ENCODE measurements around the gene EPS8.
"Not testable (repeated sequence)": the region's sequence is repeated elsewhere in the genome, so short reads cannot be mapped to it uniquely, and the experiment has no call there.

EPS8 gene

DNA sequence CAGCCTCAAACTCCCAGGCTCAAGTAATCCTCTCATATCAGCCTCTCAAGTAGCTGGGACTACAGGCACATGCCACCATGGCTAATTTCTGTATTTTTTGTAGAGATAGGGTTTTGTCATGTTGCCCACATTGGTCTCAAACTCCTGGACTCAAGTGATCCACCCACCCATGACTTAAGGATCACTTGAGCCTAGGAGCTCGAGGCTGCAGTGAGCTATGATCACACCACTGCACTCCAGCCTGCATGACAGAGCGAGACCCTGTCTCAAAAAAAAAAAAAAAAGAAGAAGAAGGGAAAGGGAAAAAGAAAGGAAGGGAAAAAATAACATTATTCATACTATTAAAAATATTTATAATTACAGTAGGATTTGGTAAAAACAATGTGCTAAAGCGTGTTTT, 19.2 kb downstream of the EPS8 start:
- in situ Hi-C loops (cut with HindIII; ENCODE audit: low pct_unique_long_range_greater_than_20kb, low sequenced_read_pairs) = no loop called here
- no peak for TF ChIP-seq JUND (IDR thresholded peaks at IDR 0.05; ENCODE audit: low read depth)
- no peak for DNase-seq (ENCODE audit: low read depth in 1 of 2, low spot score in 1 of 2)

DNA sequence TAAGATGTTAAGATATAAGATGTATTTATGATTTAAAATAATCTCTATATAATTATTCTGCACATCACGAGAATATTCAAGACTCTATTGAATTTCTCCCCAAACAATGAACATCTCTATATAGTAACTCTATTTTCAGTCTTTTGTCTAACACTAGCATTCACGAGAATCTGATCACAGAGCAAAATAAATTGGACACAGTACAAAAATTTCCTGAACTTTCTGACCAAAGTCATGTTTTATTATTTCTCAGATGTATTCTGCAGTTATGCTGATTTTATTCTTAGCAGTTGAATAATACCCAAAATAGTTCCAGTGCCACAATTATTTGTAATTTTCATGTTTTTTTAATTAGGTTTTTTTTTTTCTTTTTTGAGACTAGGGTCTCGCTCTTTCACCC, 19.6 kb downstream of the EPS8 start:
- in situ Hi-C loops (cut with HindIII; ENCODE audit: low pct_unique_long_range_greater_than_20kb, low sequenced_read_pairs) = no loop called here
- no peak for TF ChIP-seq JUND (IDR thresholded peaks at IDR 0.05; ENCODE audit: low read depth)
- no peak for DNase-seq (ENCODE audit: low read depth in 1 of 2, low spot score in 1 of 2)

DNA sequence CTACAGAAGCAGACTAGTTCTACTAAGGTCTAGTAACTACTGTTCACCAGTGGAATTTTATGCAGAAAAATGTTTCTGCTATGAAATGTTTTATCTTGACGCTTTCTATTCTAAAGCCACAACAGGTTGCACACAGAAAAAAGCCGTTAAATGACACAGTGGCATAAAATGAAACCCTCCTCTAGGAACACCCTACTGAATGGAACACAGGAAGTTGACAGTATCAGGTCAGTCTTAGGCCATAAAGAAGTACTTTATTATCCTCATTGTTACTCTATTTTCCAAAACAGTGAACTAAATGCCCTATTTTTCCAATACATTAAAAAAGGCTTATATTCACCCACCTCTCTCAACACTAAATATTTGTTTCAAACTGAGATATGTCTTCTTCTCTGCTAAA, 21.9 kb downstream of the EPS8 start:
- DNase-seq (ENCODE audit: low read depth in 1 of 2, low spot score in 1 of 2) = no peak
- TF ChIP-seq JUND (IDR thresholded peaks at IDR 0.05; ENCODE audit: low read depth) = no peak

DNA sequence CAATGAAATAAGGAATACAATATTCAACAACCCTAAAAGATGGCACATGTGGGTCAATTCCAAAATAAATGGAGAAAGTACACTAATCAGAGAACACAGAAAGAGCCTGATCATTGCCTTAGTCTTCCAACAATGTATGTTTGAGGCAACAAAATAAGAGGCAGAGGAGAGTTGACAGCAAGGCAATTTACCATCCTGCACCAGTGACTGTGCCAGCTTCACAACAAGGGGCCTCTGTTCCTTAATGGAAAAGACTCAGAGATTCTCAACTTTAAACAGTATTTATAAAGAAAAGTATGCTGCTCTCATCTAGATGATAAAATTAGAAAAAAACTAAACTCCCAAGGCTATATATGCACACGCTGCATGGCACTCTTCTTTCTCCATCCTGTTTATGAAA, 25.9 kb downstream of the EPS8 start:
- in situ Hi-C loops (cut with HindIII; ENCODE audit: low pct_unique_long_range_greater_than_20kb, low sequenced_read_pairs) = no loop called here
- no peak for TF ChIP-seq JUND (IDR thresholded peaks at IDR 0.05; ENCODE audit: low read depth)

More for the DNA sequence above, 21.9 kb downstream of the EPS8 start:
- in situ Hi-C loops (cut with HindIII; ENCODE audit: low pct_unique_long_range_greater_than_20kb, low sequenced_read_pairs) = no loop called here

DNA sequence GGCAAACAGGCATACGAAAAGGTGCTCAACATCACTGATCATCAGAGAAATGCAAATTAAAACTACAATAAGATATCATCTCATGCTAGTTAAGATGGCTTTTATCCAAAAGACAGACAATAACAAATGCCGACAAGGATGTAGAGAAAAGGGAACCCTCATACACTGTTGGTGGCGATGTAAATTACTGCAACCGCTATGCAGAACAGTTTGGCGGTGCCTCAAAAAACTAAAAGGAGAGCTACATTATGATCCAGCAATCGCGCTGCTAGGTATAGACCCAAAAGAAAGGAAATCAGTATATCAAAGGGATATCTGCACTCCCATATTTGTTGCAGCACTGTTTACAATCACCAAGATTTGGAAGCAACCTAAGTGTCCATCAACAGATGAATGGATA, 27.0 kb downstream of the EPS8 start:
- DNase-seq (ENCODE audit: low read depth in 1 of 2, low spot score in 1 of 2); in situ Hi-C loops (cut with HindIII; ENCODE audit: low pct_unique_long_range_greater_than_20kb, low sequenced_read_pairs): not testable (repeated sequence)

More for the DNA sequence above, 25.9 kb downstream of the EPS8 start:
- no peak for DNase-seq (ENCODE audit: low read depth in 1 of 2, low spot score in 1 of 2)

DNA sequence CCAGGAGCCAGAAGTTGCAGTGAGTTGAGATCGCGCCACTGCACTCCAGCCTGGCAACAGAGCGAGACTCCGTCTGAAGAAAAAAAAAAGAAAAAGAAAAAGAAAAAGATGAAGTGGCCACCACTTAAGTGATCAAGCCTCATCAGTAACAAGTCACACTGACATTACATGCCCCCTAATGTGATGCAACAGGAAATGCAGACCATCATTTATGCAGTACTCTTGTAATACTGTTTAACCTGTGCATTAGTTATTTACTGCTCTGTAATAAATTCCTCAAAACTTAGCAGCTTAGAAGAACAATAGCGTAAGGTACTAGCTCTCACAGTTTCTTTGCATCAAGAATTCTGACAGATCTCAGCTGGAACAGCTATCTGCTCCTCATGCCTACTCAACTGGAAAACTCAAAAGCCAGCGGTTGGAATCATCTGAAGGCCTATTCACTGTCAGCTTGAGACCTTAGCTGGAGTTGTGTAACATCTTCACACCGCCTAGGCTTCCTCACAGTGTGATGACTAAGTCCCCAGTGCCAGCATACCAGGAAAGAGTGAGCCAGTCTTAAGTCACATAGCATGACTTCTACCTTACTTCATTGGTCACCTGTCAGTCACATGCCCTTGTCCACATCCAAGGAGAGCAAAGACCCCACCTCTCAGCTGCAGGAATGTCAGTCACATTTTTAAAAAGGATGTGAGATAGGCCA, 31.5 kb downstream of the EPS8 start:
- no peak for DNase-seq (ENCODE audit: low read depth in 1 of 2, low spot score in 1 of 2)
- TF ChIP-seq JUND (IDR thresholded peaks at IDR 0.05; ENCODE audit: low read depth) = no peak
- in situ Hi-C loops (cut with HindIII; ENCODE audit: low pct_unique_long_range_greater_than_20kb, low sequenced_read_pairs) = no loop called here

DNA sequence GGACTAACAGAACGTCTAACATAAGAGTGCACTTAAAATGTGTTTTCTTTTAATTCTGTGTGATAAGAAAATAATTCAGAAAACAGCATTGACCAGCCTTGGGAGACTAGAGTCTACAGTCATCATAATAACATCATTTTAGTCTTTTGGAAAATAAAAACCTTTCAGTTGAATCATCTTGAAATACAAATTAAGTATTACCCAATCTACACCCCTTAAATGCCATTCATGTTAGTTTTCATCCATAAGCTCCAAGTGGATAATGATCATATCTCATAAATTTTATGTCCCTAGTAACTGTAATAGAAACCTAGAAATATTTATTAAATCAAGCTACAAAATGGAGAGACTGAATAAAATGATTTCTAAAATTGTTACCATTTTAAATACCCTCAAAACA, 32.4 kb downstream of the EPS8 start:
- in situ Hi-C loops (cut with HindIII; ENCODE audit: low pct_unique_long_range_greater_than_20kb, low sequenced_read_pairs) = no loop called here
- DNase-seq (ENCODE audit: low read depth in 1 of 2, low spot score in 1 of 2) = no peak
- no peak for TF ChIP-seq JUND (IDR thresholded peaks at IDR 0.05; ENCODE audit: low read depth)

DNA sequence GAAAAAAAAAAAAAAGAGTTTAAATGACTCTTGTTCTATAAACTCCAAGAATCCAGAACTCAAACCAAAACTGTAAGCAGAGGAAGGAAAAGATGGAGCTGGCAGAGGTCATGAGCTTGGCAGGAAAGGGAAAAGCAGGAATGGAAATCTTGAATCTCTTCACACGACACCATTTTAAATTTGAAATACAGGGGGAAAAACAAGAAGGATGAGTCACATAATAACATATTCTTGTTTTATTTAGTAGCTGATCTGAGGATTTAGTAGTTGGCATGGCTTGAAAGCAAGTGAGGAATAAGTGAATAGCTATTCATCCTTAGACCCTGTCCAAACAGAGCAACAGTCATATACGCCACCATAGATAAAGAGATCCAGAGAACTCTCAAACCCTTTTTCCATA, 35.0 kb downstream of the EPS8 start:
- in situ Hi-C loops (cut with HindIII; ENCODE audit: low pct_unique_long_range_greater_than_20kb, low sequenced_read_pairs) = no loop called here
- no peak for TF ChIP-seq JUND (IDR thresholded peaks at IDR 0.05; ENCODE audit: low read depth)
- DNase-seq (ENCODE audit: low read depth in 1 of 2, low spot score in 1 of 2) = no peak

DNA sequence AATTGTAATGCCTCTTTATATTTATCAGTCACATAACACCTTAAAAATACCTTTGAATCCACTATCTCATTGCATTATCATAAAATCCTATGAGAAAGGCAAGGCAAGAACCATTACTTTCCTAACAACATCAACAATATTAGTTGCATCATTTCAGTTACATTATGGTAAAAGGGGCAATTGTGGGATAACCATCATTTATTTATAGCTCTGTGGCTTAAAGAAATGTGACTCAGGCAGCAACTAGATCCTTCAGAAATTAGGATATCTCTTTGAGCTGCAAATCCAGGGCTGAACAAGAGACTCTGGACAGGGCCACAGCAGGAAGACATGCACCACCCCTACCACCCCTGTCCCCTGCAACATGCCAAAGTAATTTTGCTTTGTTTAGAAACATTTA, 36.4 kb downstream of the EPS8 start:
- no peak for TF ChIP-seq JUND (IDR thresholded peaks at IDR 0.05; ENCODE audit: low read depth)
- no peak for DNase-seq (ENCODE audit: low read depth in 1 of 2, low spot score in 1 of 2)
- in situ Hi-C loops (cut with HindIII; ENCODE audit: low pct_unique_long_range_greater_than_20kb, low sequenced_read_pairs) = no loop called here

DNA sequence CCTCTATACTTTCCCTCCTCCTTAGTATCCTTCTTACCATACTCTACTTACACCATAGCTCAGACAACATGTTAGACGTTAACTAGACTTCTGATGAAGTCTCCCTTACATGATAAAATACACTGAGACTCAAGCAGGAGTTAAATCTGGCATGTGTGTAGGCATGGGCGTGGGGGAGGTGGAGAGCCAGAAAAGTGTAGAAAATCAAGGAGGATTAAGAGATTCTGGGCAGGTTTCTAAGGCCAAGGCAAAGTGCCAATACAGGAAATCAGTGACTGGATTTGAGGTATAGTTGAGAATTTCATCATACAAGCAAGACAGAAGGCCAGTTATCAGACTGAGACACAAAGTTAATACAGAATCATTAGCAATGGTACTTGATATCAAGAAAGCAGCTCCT, 37.4 kb downstream of the EPS8 start:
- DNase-seq (ENCODE audit: low read depth in 1 of 2, low spot score in 1 of 2) = no peak
- TF ChIP-seq JUND (IDR thresholded peaks at IDR 0.05; ENCODE audit: low read depth) = no peak
- in situ Hi-C loops (cut with HindIII; ENCODE audit: low pct_unique_long_range_greater_than_20kb, low sequenced_read_pairs) = no loop called here

DNA sequence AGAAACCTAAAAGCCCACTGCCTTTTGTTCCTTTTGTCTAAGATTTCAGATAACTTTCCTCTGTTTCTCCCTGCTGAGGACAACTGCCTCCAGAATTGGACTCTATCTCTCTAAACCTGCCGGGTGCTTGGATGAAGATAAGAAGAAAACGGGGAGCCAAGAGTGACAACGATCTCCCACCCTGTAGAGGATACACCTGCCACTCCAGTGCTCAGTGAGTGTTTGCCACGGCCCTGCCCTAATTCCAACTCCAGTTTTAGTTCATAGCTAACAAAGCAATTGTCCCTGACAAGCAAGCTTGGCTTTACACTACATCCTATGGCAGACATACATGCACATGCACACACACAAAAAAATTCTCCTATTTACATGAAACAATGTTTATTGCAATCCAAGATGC, 39.3 kb downstream of the EPS8 start:
- no peak for DNase-seq (ENCODE audit: low read depth in 1 of 2, low spot score in 1 of 2)
- no peak for TF ChIP-seq JUND (IDR thresholded peaks at IDR 0.05; ENCODE audit: low read depth)
- in situ Hi-C loops (cut with HindIII; ENCODE audit: low pct_unique_long_range_greater_than_20kb, low sequenced_read_pairs) = no loop called here

DNA sequence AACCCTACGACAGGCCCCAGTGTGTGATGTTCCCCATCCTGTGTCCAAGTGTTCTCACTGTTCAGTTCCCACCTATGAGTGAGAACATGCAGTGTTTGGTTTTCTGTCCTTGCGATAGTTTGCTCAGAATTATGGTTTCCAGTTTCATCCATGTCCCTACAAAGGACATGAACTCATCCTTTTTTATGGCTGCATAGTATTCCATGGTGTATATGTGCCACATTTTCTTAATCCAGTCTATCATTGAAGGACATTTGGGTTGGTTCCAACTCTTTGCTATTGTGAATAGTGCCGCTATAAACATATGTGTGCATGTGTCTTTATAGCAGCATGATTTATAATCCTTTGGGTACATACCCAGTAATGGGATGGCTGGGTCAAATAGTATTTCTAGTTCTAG, 47.3 kb downstream of the EPS8 start:
- in situ Hi-C loops (cut with HindIII; ENCODE audit: low pct_unique_long_range_greater_than_20kb, low sequenced_read_pairs); DNase-seq (ENCODE audit: low read depth in 1 of 2, low spot score in 1 of 2): not testable (repeated sequence)

DNA sequence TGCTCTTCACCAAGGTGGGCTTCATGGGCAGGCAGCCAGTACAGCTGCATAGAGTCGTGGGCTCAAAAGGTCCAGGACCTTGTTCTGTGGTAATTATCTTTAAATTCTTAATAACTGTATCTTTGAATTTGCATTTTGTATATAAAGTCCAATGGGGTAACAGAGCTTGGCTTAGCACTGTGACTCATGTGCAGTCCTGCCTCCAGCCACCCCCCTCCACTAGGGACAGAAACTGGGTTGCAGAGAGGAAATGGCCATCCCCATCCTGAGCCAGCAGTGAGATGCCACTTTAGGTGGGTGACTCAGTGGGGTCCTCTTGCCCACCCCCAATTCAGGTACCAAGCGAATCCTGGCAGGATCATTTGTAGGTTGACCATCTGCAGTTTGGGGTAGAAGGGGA, 48.1 kb downstream of the EPS8 start:
- no peak for TF ChIP-seq JUND (IDR thresholded peaks at IDR 0.05; ENCODE audit: low read depth)
- in situ Hi-C loops (cut with HindIII; ENCODE audit: low pct_unique_long_range_greater_than_20kb, low sequenced_read_pairs) = no loop called here
- no peak for DNase-seq (ENCODE audit: low read depth in 1 of 2, low spot score in 1 of 2)

DNA sequence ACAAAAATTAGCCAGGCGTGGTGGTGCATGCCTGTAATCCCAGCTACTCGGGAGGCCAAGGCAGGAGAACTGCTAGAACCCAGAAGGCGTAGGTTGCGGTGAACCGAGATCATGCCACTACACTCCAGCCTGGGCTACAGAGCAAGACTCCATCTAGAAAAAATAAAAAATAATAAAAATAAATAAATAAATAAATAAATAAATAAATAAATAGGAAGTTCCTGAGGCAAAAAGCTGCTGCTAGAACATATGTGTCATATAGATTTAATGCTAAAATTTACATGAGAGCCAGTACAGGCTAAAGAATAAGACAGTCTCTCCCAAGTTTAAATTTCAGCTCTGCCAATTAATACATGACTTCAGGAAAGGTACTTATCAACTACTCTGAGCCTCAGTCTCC, 48.8 kb downstream of the EPS8 start:
- in situ Hi-C loops (cut with HindIII; ENCODE audit: low pct_unique_long_range_greater_than_20kb, low sequenced_read_pairs); DNase-seq (ENCODE audit: low read depth in 1 of 2, low spot score in 1 of 2): not testable (repeated sequence)

Measured in T47D (cell line).